HepG2 (cell line): ENCODE results near the gene ST6GALNAC2. TPM values are rescaled to one million over a fixed set of nuclear protein-coding genes. Genes with fewer than 3 reads are reported as not detected.

Experiments
- ATAC-seq: fragments of 200-7000 bp; cut with Tn5 transposase; 3 replicates; pipeline ENCODE4 v1.9.1; 2020; ENCODE audit warnings: mild to moderate bottlenecking, moderate library complexity
- BruUV-seq: library from RNA; stranded (reverse); fragments of 400-500 nt; replicated peaks from 2 replicates; lab custom pipeline; 2021; lab: Mats Ljungman, UMichigan
- CTCF ChIA-PET: fragments of 300-600 bp; formaldehyde crosslinking; extraction: SDS; loops from one replicate; lab custom pipeline; 2021; ENCODE audit warnings: low total read pairs, inconsistent platforms, low intra/inter-chr PET ratio; lab: Yijun Ruan, JAX
- POLR2A ChIA-PET: fragments of 350-600 bp; sonication (Branson Sonifier 250); formaldehyde crosslinking; loops from one replicate; lab custom pipeline; 2020; ENCODE audit warnings: antibody characterized with exemption, inconsistent platforms; lab: Yijun Ruan, JAX
- DNase-seq: peaks from one replicate; pipeline ENCODE4 v3.0.0-alpha.2; 2015; ENCODE audit warnings: low spot score
- FAIRE-seq: peaks from 3 replicates; lab custom pipeline; 2011; peaks lifted over from hg19 to GRCh38; lab: Jason Lieb, UNC
- H2AFZ ChIP-seq: one replicate; pipeline ENCODE4 v1.6.1; 2011; ENCODE audit warnings: low read length, inconsistent platforms
- H3K27ac ChIP-seq: fragments of 300-600 bp; 3 replicates; pipeline ENCODE4 v1.8.0; 2011; ENCODE audit warnings: mixed run types, mild to moderate bottlenecking, mixed read lengths, low read length, inconsistent platforms; ENCODE audit not compliant: insufficient read depth; ENCODE audit errors: extremely low read length
- H3K27me3 ChIP-seq, 2 experiments: fragments of 200-600 bp in 1 of 2; 2 replicates in 1 of 2; 3 replicates in 1 of 2; pipeline versions ENCODE4 v1.6.0 to v1.8.0; 2011; ENCODE audit warnings: low read length in 2 of 2, mild to moderate bottlenecking in 2 of 2, moderate library complexity in 2 of 2, inconsistent platforms in 1 of 2; ENCODE audit not compliant: insufficient read depth in 2 of 2, control insufficient read depth in 1 of 2
- H3K36me3 ChIP-seq, 2 experiments: fragments of 200-600 bp in 1 of 2; replicated peaks in 1 of 2; 2 replicates in 1 of 2; 3 replicates in 1 of 2; pipeline versions ENCODE4 v1.5.1 to v1.8.0; 2011; ENCODE audit warnings: low read length in 2 of 2, inconsistent platforms in 1 of 2; ENCODE audit not compliant: insufficient read depth in 2 of 2, control insufficient read depth in 1 of 2
- H3K4me1 ChIP-seq: 2 replicates; pipeline ENCODE4 v1.5.1; 2012; ENCODE audit warnings: low read length, inconsistent platforms; ENCODE audit not compliant: insufficient read depth
- H3K4me2 ChIP-seq: 2 replicates; pipeline ENCODE4 v1.6.0; 2011; ENCODE audit warnings: low read depth, low read length, inconsistent platforms
- H3K4me3 ChIP-seq, 3 experiments: fragments of 200-600 bp in 1 of 3; sonication (generic), shearing (Covaris generic) in 1 of 3; replicated peaks in 1 of 3; 2 replicates each; pipeline ENCODE4 v1.5.1; 2011 to 2016; ENCODE audit warnings: low read length in 3 of 3, inconsistent platforms in 2 of 3, low read depth in 2 of 3, mild to moderate bottlenecking in 2 of 3, control low read depth in 1 of 3, mixed read lengths in 1 of 3; ENCODE audit not compliant: insufficient read depth in 1 of 3
- H3K79me2 ChIP-seq: one replicate; pipeline ENCODE4 v1.6.1; 2011; ENCODE audit warnings: low read length, inconsistent platforms; ENCODE audit not compliant: insufficient read depth
- H3K9ac ChIP-seq: 2 replicates; pipeline ENCODE4 v1.6.0; 2011; ENCODE audit warnings: mild to moderate bottlenecking, low read depth, low read length, inconsistent platforms; ENCODE audit not compliant: insufficient read depth
- H3K9me3 ChIP-seq: 2 replicates; pipeline ENCODE4 v1.5.1; 2012; ENCODE audit warnings: mild to moderate bottlenecking, low read length
- H4K20me1 ChIP-seq: 2 replicates; pipeline ENCODE4 v1.6.0; 2011; ENCODE audit warnings: inconsistent platforms, mild to moderate bottlenecking, low read length, moderate library complexity; ENCODE audit not compliant: insufficient read depth
- AKAP8 ChIP-seq: sonication (generic); formaldehyde crosslinking; IDR thresholded peaks from 2 replicates; pipeline ENCODE4 v1.5.1; 2020; ENCODE audit warnings: mild to moderate bottlenecking, missing genetic modification reagents
- PRDM4 ChIP-seq: sonication (generic); formaldehyde crosslinking; IDR thresholded peaks from 2 replicates; pipeline ENCODE4 v1.9.0; 2021; ENCODE audit warnings: missing genetic modification reagents, borderline replicate concordance
- ZNF556 ChIP-seq: sonication (generic); formaldehyde crosslinking; IDR thresholded peaks from 2 replicates; pipeline ENCODE4 v1.4.0; 2020; ENCODE audit warnings: mild to moderate bottlenecking, missing genetic modification reagents, borderline replicate concordance
- ZNF607 ChIP-seq: sonication (generic); formaldehyde crosslinking; IDR thresholded peaks from 2 replicates; pipeline ENCODE4 v1.5.1; 2020; ENCODE audit warnings: missing genetic modification reagents, mild to moderate bottlenecking, borderline replicate concordance
- ZSCAN22 ChIP-seq: sonication (generic); formaldehyde crosslinking; IDR thresholded peaks from 2 replicates; pipeline ENCODE4 v1.4.0; 2020; ENCODE audit warnings: mild to moderate bottlenecking, missing genetic modification reagents
- WGBS: methylation state at CpG from one replicate; pipeline ENCODE4 v1.1.6; 2017; ENCODE audit warnings: low lambda C conversion rate; 5-methylcytosine and 5-hydroxymethylcytosine counted together
- in situ Hi-C: cut with HindIII; loops from 2 replicates; pipeline ENCODE4 v1.10.0; 2017; ENCODE audit warnings: low pct_unique_long_range_greater_than_20kb; ENCODE audit not compliant: extremely low pct_ligation_motif_present
- intact Hi-C: fragments of 100-400 bp; cut with micrococcal nuclease; formaldehyde crosslinking; loops from one replicate; pipeline ENCODE4 v1.10.0; 2022; ENCODE audit not compliant: unreplicated experiment
- polyA plus RNA-seq, 8 experiments: library from polyadenylated mRNA; depleted of rRNA in 3 of 8; stranded (reverse) in 7 of 8; unstranded in 1 of 8; fragments of >200 nt; fragmentation: Illumina TruSeq in 4 of 8; extraction: Trizol in 4 of 8; gene quantifications; 2 replicates each; pipeline versions ENCODE4 v1.2.1 to v1.2.3, GENCODE V29; 2011 to 2016; ENCODE audit warnings: low read depth in 4 of 8, missing spikeins in 1 of 8, mixed read lengths in 1 of 8; ENCODE audit not compliant: insufficient read depth in 1 of 8
- total RNA-seq, 5 experiments: library from RNA; depleted of rRNA; stranded (reverse); fragments of >200 nt; fragmentation: Illumina TruSeq; extraction: Trizol; gene quantifications; 2 replicates each; pipeline ENCODE4 v1.2.3, GENCODE V29; 2016; ENCODE audit warnings: low read depth in 1 of 5

ST6GALNAC2 gene
- total and polyA plus RNA-seq, 2 of the 13 experiments (the other 11 are each of a cell fraction or from before 2014, with no cell fraction given): 0.12 to 0.49 TPM

GRCh38 chr17:76633628-76634328 lies 48.1 kb upstream of the ST6GALNAC2 start (continued):
- TF ChIP-seq PRDM4: no peak

GRCh38 chr17:76631821-76632565 lies 46.3 kb upstream of the ST6GALNAC2 start:
- ATAC-seq: peak; percentile 19; the same call in 1 of the 3 replicates
- POLR2A ChIA-PET: interaction anchor here (2.0 kb wide), 1 partner anchor 39 kb away, joined by 8 read pairs; no protein-coding TSS in a partner anchor
- no peaks in the 10 kb centered on the region for H4K20me1 ChIP-seq
- in situ Hi-C loops (no loop called here), intact Hi-C loops (no loop called here)
- no peak for TF ChIP-seq ZNF556 (CRISPR knock-in tag)
- TF ChIP-seq ZNF607: no peak
- TF ChIP-seq AKAP8 (CRISPR knock-in tag): no peak
- TF ChIP-seq ZSCAN22: no peak
- WGBS: 57% methylated on average over 10 of the region's 10 CpGs
- H3K27ac ChIP-seq: no peak overlapping the region
- no peak overlapping the region for H3K4me2 ChIP-seq
- peaks cover 0 to 2% of the 10 kb centered on the region in 2 experiments; a peak in 1 of 5 replicates for H3K27me3 ChIP-seq
- H3K9me3 ChIP-seq: no peaks in the 10 kb centered on the region
- no peak for DNase-seq
- no peaks in the 10 kb centered on the region for H3K79me2 ChIP-seq
- CTCF ChIA-PET: no interaction called here
- no peak overlapping the region for H2AFZ ChIP-seq
- peaks cover 54% of the 10 kb centered on the region for H3K4me1 ChIP-seq
- FAIRE-seq: no peak
- H3K36me3 ChIP-seq: no peaks in the 10 kb centered on the region
- no TSS peak for BruUV-seq
- H3K4me3 ChIP-seq: no peak overlapping the region
- H3K9ac ChIP-seq: no peak overlapping the region
